Adrenal gland (tissue), 5 donors: ENCODE measurements around the gene KRT5.

Source experiments
- POLR2A ChIP-seq, 2 donors: fragments of 450-650 bp; IDR thresholded peaks; one replicate each; pipeline ENCODE4 v1.6.1; 2017; ENCODE audit warnings: antibody characterized with exemption in 2 of 2, mild to moderate bottlenecking in 2 of 2, moderate library complexity in 1 of 2
- TF ChIP-seq, protein P1 (sequence below), 6 experiments: fragments of 450-650 bp in 4 of 6; fragments of 200-600 bp in 2 of 6; sonication (generic) in 1 of 6; IDR thresholded peaks; 1 replicate in 5 of 6; 2 replicates in 1 of 6; pipeline versions ENCODE4 v1.5.1 to v1.8.0; 2016 to 2021; ENCODE audit warnings: antibody characterized with exemption in 6 of 6, mild to moderate bottlenecking in 2 of 6, moderate library complexity in 1 of 6
- donor health status: DM: no; HTN: no; CAD: no.

DNA sequence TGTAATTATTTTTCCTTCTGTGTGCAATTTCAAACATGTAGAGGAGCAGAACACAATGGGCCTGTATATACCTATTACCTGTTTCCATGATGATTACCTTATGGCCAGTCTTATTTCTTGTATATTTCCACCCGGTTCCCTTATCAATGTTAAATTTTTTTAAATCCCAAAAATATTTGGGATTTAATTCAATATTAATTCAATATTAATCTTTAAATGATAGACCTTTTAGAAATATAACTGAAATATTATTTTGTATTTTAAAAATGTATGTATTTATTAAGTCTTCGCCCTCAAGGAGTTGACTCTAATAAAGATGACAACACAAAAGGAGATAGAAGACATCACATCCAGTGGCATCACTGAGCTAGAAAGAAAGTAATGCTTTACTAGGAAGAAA lies 46.0 kb downstream of the KRT5 start:
- TF ChIP-seq, protein P1, sequence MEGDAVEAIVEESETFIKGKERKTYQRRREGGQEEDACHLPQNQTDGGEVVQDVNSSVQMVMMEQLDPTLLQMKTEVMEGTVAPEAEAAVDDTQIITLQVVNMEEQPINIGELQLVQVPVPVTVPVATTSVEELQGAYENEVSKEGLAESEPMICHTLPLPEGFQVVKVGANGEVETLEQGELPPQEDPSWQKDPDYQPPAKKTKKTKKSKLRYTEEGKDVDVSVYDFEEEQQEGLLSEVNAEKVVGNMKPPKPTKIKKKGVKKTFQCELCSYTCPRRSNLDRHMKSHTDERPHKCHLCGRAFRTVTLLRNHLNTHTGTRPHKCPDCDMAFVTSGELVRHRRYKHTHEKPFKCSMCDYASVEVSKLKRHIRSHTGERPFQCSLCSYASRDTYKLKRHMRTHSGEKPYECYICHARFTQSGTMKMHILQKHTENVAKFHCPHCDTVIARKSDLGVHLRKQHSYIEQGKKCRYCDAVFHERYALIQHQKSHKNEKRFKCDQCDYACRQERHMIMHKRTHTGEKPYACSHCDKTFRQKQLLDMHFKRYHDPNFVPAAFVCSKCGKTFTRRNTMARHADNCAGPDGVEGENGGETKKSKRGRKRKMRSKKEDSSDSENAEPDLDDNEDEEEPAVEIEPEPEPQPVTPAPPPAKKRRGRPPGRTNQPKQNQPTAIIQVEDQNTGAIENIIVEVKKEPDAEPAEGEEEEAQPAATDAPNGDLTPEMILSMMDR (IDR thresholded peaks at IDR 0.05) = no peak
- no peak for TF ChIP-seq POLR2A (IDR thresholded peaks at IDR 0.05)
